ENCODE measurements around the gene COPS7A. TPM values are rescaled to one million over a fixed set of nuclear protein-coding genes. Genes with fewer than 3 reads are reported as not detected.
"Not testable (repeated sequence)": the region's sequence is repeated elsewhere in the genome, so short reads cannot be mapped to it uniquely, and the experiment has no call there.

Gene COPS7A
- total and polyA plus RNA-seq, 2 donors = 28.0 to 39.8 TPM

GRCh38 chr12:6699989-6700645 is 23.7 kb upstream of the COPS7A start:
- DNase-seq (ENCODE audit: low read depth in 6 of 9, low spot score in 9 of 9) = no peak
- H3K36me3 ChIP-seq (ENCODE audit: control insufficient read depth in 2 of 2, insufficient read depth in 2 of 2, low read length in 1 of 2) = no peaks in the 10 kb centered on the region
- 2% methylated on average over 65 of the region's 65 CpGs for WGBS
- peaks cover 0 to 6% of the 10 kb centered on the region in 2 donors for H3K9me3 ChIP-seq (ENCODE audit: control insufficient read depth in 2 of 2, insufficient read depth in 1 of 2, low read length in 1 of 2)
- peaks cover 54 to 93% of the 10 kb centered on the region in 2 donors for H3K27me3 ChIP-seq (ENCODE audit: control insufficient read depth in 2 of 2, insufficient read depth in 1 of 2, low read length in 1 of 2)
- peaks cover 6 to 20% of the 10 kb centered on the region in 2 donors for H3K4me1 ChIP-seq (ENCODE audit: control insufficient read depth in 2 of 2, insufficient read depth in 2 of 2, low read length in 2 of 2)
- peak overlapping the region in 1 of 2 donors; percentile 51 for H3K4me3 ChIP-seq (ENCODE audit: low read length in 2 of 2)
- no peak overlapping the region for H3K27ac ChIP-seq (ENCODE audit: low read depth in 1 of 2, low read length in 1 of 2)

DNA sequence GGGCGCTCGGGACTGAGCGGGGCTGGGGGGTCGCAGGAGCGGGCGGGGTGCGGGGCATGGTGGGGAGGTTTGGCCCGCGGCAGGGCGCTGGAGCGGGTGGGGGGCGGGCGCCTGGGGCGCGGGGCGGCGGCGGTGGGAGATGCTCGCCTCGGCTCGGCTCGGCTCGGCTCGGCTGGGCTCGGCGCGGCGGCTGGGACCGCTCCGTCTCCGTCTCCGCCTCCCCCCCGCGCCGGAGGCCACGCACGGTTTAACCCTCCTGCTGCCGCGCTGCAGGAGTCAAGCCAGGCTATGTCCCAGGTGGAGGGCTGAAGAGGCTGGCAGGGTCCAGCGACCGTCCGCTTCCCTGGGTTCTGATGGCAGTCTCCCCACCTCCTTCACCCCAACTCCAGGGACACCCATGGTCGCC is 23.2 kb upstream of the COPS7A start, which contains the start of gene PIANP:
Gene PIANP, minus strand, starts transcription at position 170 of the 406 bp plus-strand sequence. CDS start 2,754 bp downstream, outside the sequence.
- peak in 3 of 9 donors; percentile 38 to 65 (median 47) for DNase-seq (ENCODE audit: low read depth in 6 of 9, low spot score in 9 of 9)
- H3K4me3 ChIP-seq (ENCODE audit: low read length in 2 of 2) = peak within 1 kb of the TSS in 1 of 2 donors; percentile 51
- peaks cover 6 to 20% of the 10 kb centered on the region in 2 donors for H3K4me1 ChIP-seq (ENCODE audit: control insufficient read depth in 2 of 2, insufficient read depth in 2 of 2, low read length in 2 of 2)
- H3K36me3 ChIP-seq (ENCODE audit: control insufficient read depth in 2 of 2, insufficient read depth in 2 of 2, low read length in 1 of 2) = no peaks in the 10 kb centered on the region
- H3K27me3 ChIP-seq (ENCODE audit: control insufficient read depth in 2 of 2, insufficient read depth in 1 of 2, low read length in 1 of 2) = peaks cover 54 to 90% of the 10 kb centered on the region in 2 donors
- no peak within 1 kb of the TSS for H3K27ac ChIP-seq (ENCODE audit: low read depth in 1 of 2, low read length in 1 of 2)
- peaks cover 0 to 6% of the 10 kb centered on the region in 2 donors for H3K9me3 ChIP-seq (ENCODE audit: control insufficient read depth in 2 of 2, insufficient read depth in 1 of 2, low read length in 1 of 2)
- WGBS = under 1% methylated on average over 37 of the region's 43 CpGs

DNA sequence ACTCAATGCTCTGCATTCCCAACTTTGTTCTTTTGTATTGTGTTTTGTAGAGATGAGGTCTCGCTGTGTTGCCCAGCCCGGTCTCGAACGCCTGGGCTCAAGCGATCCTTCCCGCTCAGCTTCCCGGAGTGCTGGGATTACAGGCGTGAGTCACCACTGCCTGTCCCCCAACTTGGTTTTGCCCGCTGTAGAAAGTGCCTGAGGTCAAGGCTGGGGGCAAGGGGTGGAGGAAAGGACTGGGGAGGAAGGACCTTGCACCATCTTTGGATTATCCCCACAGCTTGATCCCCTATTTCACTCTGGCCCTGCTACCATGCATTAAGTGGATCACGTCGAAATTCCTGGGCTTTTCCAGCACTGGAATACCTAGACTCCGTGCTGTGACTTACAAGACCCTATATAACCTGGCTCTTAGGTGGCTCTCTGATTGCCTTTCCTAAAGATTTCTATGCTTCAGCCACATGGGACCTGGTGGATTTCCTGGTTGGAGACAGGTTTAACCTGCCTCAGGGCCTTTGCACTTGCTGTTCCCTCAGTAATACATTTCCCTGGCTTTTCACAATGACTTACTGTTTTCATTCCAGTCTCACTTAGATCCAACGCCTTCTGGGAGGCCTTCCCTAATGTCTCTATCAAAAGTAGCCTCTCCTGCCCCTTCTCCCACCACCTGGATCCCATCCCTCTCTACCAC is 22.6 kb upstream of the COPS7A start:
- WGBS = 37% methylated on average over 13 of the region's 13 CpGs
- DNase-seq (ENCODE audit: low read depth in 6 of 9, low spot score in 9 of 9) = no peak
- H3K27me3 ChIP-seq (ENCODE audit: control insufficient read depth in 2 of 2, insufficient read depth in 1 of 2, low read length in 1 of 2) = peaks cover 54 to 89% of the 10 kb centered on the region in 2 donors

GRCh38 chr12:6703631-6704030 is 20.2 kb upstream of the COPS7A start:
- no peaks in the 10 kb centered on the region for H3K36me3 ChIP-seq (ENCODE audit: control insufficient read depth in 2 of 2, insufficient read depth in 2 of 2, low read length in 1 of 2)
- peaks cover 6 to 13% of the 10 kb centered on the region in 2 donors for H3K4me1 ChIP-seq (ENCODE audit: control insufficient read depth in 2 of 2, insufficient read depth in 2 of 2, low read length in 2 of 2)
- H3K27me3 ChIP-seq (ENCODE audit: control insufficient read depth in 2 of 2, insufficient read depth in 1 of 2, low read length in 1 of 2) = peaks cover 47 to 65% of the 10 kb centered on the region in 2 donors
- H3K9me3 ChIP-seq (ENCODE audit: control insufficient read depth in 2 of 2, insufficient read depth in 1 of 2, low read length in 1 of 2) = peaks cover 0 to 10% of the 10 kb centered on the region in 2 donors
- H3K4me3 ChIP-seq (ENCODE audit: low read length in 2 of 2) = no peak overlapping the region
- H3K27ac ChIP-seq (ENCODE audit: low read depth in 1 of 2, low read length in 1 of 2) = no peak overlapping the region
- WGBS = 13% methylated on average over 10 of the region's 10 CpGs
- DNase-seq (ENCODE audit: low read depth in 6 of 9, low spot score in 9 of 9) = no peak

More for the DNA sequence above, 22.6 kb upstream of the COPS7A start:
- H3K27ac ChIP-seq (ENCODE audit: low read depth in 1 of 2, low read length in 1 of 2) = no peak overlapping the region
- H3K4me3 ChIP-seq (ENCODE audit: low read length in 2 of 2) = no peak overlapping the region
- H3K36me3 ChIP-seq (ENCODE audit: control insufficient read depth in 2 of 2, insufficient read depth in 2 of 2, low read length in 1 of 2) = no peaks in the 10 kb centered on the region
- H3K4me1 ChIP-seq (ENCODE audit: control insufficient read depth in 2 of 2, insufficient read depth in 2 of 2, low read length in 2 of 2) = peaks cover 6 to 20% of the 10 kb centered on the region in 2 donors
- peaks cover 0 to 6% of the 10 kb centered on the region in 2 donors for H3K9me3 ChIP-seq (ENCODE audit: control insufficient read depth in 2 of 2, insufficient read depth in 1 of 2, low read length in 1 of 2)

DNA sequence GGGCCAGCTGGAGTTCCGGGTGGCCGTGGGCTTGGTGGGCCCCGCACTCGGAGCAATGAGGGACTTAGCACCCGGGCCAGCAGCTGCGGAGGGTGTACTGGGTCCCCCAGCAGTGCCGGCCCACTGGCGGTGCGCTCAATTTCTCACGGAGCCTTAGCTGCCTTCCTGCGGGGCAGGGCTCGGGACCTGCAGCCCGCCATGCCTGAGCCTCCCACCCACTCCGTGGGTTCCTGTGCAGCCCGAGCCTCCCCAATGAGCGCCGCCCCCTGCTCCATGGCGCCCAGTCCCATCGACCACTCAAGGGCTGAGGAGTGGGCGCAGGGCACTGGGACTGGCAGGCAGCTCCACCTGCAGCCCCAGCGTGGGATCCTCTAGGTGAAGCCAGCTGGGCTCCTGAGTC is 15.5 kb upstream of the COPS7A start:
- H3K27me3 ChIP-seq (ENCODE audit: control insufficient read depth in 2 of 2, insufficient read depth in 1 of 2, low read length in 1 of 2) = peaks cover 5 to 22% of the 10 kb centered on the region in 2 donors
- 96% methylated on average over 21 of the region's 21 CpGs for WGBS
- not testable (repeated sequence) for H3K27ac ChIP-seq (ENCODE audit: low read depth in 1 of 2, low read length in 1 of 2)

GRCh38 chr12:6708960-6709394 is 14.9 kb upstream of the COPS7A start:
- H3K4me3 ChIP-seq (ENCODE audit: low read length in 2 of 2) = no peak overlapping the region
- DNase-seq (ENCODE audit: low read depth in 6 of 9, low spot score in 9 of 9) = peak in 1 of 9 donors; percentile 24
- H3K27ac ChIP-seq (ENCODE audit: low read depth in 1 of 2, low read length in 1 of 2) = peak overlapping the region in 1 of 2 donors; percentile 18
- WGBS = 58% methylated on average over 16 of the region's 16 CpGs
- no peaks in the 10 kb centered on the region for H3K4me1 ChIP-seq (ENCODE audit: control insufficient read depth in 2 of 2, insufficient read depth in 2 of 2, low read length in 2 of 2)
- H3K36me3 ChIP-seq (ENCODE audit: control insufficient read depth in 2 of 2, insufficient read depth in 2 of 2, low read length in 1 of 2) = no peaks in the 10 kb centered on the region
- H3K9me3 ChIP-seq (ENCODE audit: control insufficient read depth in 2 of 2, insufficient read depth in 1 of 2, low read length in 1 of 2) = peaks cover 0 to 4% of the 10 kb centered on the region in 2 donors
- H3K27me3 ChIP-seq (ENCODE audit: control insufficient read depth in 2 of 2, insufficient read depth in 1 of 2, low read length in 1 of 2) = peaks cover 4 to 15% of the 10 kb centered on the region in 2 donors

More for the DNA sequence above, 15.5 kb upstream of the COPS7A start:
- not testable (repeated sequence) for H3K4me1 ChIP-seq (ENCODE audit: control insufficient read depth in 2 of 2, insufficient read depth in 2 of 2, low read length in 2 of 2); H3K36me3 ChIP-seq (ENCODE audit: control insufficient read depth in 2 of 2, insufficient read depth in 2 of 2, low read length in 1 of 2); H3K4me3 ChIP-seq (ENCODE audit: low read length in 2 of 2); DNase-seq (ENCODE audit: low read depth in 6 of 9, low spot score in 9 of 9); H3K9me3 ChIP-seq (ENCODE audit: control insufficient read depth in 2 of 2, insufficient read depth in 1 of 2, low read length in 1 of 2)

- not testable (repeated sequence) for H3K36me3 ChIP-seq (ENCODE audit: control insufficient read depth in 2 of 2, insufficient read depth in 2 of 2, low read length in 1 of 2); DNase-seq (ENCODE audit: low read depth in 6 of 9, low spot score in 9 of 9); H3K27ac ChIP-seq (ENCODE audit: low read depth in 1 of 2, low read length in 1 of 2); H3K4me3 ChIP-seq (ENCODE audit: low read length in 2 of 2); H3K27me3 ChIP-seq (ENCODE audit: control insufficient read depth in 2 of 2, insufficient read depth in 1 of 2, low read length in 1 of 2); H3K4me1 ChIP-seq (ENCODE audit: control insufficient read depth in 2 of 2, insufficient read depth in 2 of 2, low read length in 2 of 2); H3K9me3 ChIP-seq (ENCODE audit: control insufficient read depth in 2 of 2, insufficient read depth in 1 of 2, low read length in 1 of 2)
- 90% methylated on average over 25 of the region's 41 CpGs for WGBS
Observed at GRCh38 chr12:6716031-6716873, 7.6 kb upstream of the COPS7A start.

- Histone ChIP-seq H3K27ac (ENCODE audit: low read depth in 1 of 2, low read length in 1 of 2) (no peak overlapping the region), H3K36me3 (ENCODE audit: control insufficient read depth in 2 of 2, insufficient read depth in 2 of 2, low read length in 1 of 2) (no peaks in the 10 kb centered on the region), H3K27me3 (ENCODE audit: control insufficient read depth in 2 of 2, insufficient read depth in 1 of 2, low read length in 1 of 2) (peaks cover 0 to 2% of the 10 kb centered on the region in 2 donors), H3K9me3 (ENCODE audit: control insufficient read depth in 2 of 2, insufficient read depth in 1 of 2, low read length in 1 of 2) (no peaks in the 10 kb centered on the region), H3K4me1 (ENCODE audit: control insufficient read depth in 2 of 2, insufficient read depth in 2 of 2, low read length in 2 of 2) (no peaks in the 10 kb centered on the region), H3K4me3 (ENCODE audit: low read length in 2 of 2) (no peak overlapping the region)
- 92% methylated on average over 8 of the region's 10 CpGs for WGBS
- DNase-seq (ENCODE audit: low read depth in 6 of 9, low spot score in 9 of 9) = no peak
Observed at GRCh38 chr12:6716874-6717437, 6.9 kb upstream of the COPS7A start.
